Measurements from ENCODE around the gene PGAP2.

PGAP2 gene

GRCh38 chr11:3831378-3832239 is 23.2 kb downstream of the PGAP2 start:
- TF ChIP-seq CTCF (IDR thresholded peaks at IDR 0.05): no peak
- no peaks in the 10 kb centered on the region for H3K27me3 ChIP-seq
- peak overlapping the region; percentile 93 to 99 for H3K4me3 ChIP-seq (ENCODE audit: low read depth in 1 of 2, low read length in 1 of 2)
- H3K4me1 ChIP-seq (ENCODE audit: control insufficient read depth in 1 of 2, insufficient read depth in 1 of 2, low read depth in 1 of 2, low read length in 1 of 2): peaks cover 94 to 97% of the 10 kb centered on the region in 2 experiments
- no peaks in the 10 kb centered on the region for H3K9me3 ChIP-seq
- peaks cover 68% of the 10 kb centered on the region for H3K36me3 ChIP-seq
- peak overlapping the region; percentile 98 for H3K27ac ChIP-seq

DNA sequence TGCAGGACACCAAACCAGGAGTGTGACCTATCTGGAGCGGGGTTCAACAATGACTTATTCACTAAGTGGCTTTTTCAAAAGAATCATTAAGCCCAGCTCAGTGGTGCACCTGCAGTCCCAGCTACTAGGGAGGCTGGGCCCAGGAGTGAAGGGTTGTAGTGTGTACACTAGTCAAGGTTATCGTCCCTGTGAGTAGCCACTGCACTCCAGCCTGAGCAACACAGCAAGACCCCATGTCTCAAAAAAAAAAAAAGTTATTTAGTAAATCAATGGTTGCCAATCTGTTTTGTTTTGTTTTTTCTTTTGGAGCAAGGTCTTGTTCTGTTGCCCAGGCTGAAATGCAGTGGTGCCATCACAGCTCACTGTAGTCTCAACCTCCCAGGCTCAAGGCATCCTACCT is 24.5 kb downstream of the PGAP2 start:
- peaks cover 56% of the 10 kb centered on the region for H3K36me3 ChIP-seq
- H3K4me1 ChIP-seq (ENCODE audit: control insufficient read depth in 1 of 2, insufficient read depth in 1 of 2, low read depth in 1 of 2, low read length in 1 of 2): peaks cover 91 to 96% of the 10 kb centered on the region in 2 experiments
- H3K4me3 ChIP-seq (ENCODE audit: low read depth in 1 of 2, low read length in 1 of 2): peak overlapping the region; percentile 93 to 99
- no peaks in the 10 kb centered on the region for H3K9me3 ChIP-seq
- H3K27ac ChIP-seq: peak overlapping the region; percentile 98
- TF ChIP-seq CTCF (IDR thresholded peaks at IDR 0.05): no peak
- H3K27me3 ChIP-seq: no peaks in the 10 kb centered on the region

DNA sequence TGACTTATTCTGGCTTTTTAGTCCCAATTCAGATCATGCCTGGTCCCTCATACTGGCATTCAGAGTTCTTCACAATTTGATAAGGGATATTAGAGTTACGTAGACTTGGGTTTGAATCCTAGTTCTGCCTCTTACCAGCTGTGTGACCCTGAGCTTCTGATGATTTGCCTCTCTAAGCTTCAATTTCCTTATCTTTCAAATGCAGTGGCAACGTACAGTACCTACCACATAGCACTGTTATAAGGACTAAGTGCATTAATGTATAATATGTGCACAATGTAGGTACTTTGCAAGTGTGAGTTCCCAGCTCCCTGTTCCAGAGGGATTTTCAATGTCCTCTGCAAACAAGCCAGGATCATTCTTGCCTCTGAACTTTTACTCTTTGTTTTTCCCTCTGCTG is 25.1 kb downstream of the PGAP2 start:
- H3K9me3 ChIP-seq: no peaks in the 10 kb centered on the region
- H3K36me3 ChIP-seq: peaks cover 50% of the 10 kb centered on the region
- peak overlapping the region; percentile 93 to 99 for H3K4me3 ChIP-seq (ENCODE audit: low read depth in 1 of 2, low read length in 1 of 2)
- no peak for TF ChIP-seq CTCF (IDR thresholded peaks at IDR 0.05)
- no peaks in the 10 kb centered on the region for H3K27me3 ChIP-seq
- peaks cover 91 to 96% of the 10 kb centered on the region in 2 experiments for H3K4me1 ChIP-seq (ENCODE audit: control insufficient read depth in 1 of 2, insufficient read depth in 1 of 2, low read depth in 1 of 2, low read length in 1 of 2)
- H3K27ac ChIP-seq: peak overlapping the region; percentile 98

GRCh38 chr11:3834349-3834663 is 25.9 kb downstream of the PGAP2 start:
- no peak for TF ChIP-seq CTCF (IDR thresholded peaks at IDR 0.05)
- H3K4me1 ChIP-seq (ENCODE audit: control insufficient read depth in 1 of 2, insufficient read depth in 1 of 2, low read depth in 1 of 2, low read length in 1 of 2): peaks cover 85 to 97% of the 10 kb centered on the region in 2 experiments
- H3K27me3 ChIP-seq: no peaks in the 10 kb centered on the region
- peak overlapping the region; percentile 93 to 99 for H3K4me3 ChIP-seq (ENCODE audit: low read depth in 1 of 2, low read length in 1 of 2)
- H3K9me3 ChIP-seq: no peaks in the 10 kb centered on the region
- H3K36me3 ChIP-seq: peaks cover 43% of the 10 kb centered on the region
- H3K27ac ChIP-seq: peak overlapping the region; percentile 98

DNA sequence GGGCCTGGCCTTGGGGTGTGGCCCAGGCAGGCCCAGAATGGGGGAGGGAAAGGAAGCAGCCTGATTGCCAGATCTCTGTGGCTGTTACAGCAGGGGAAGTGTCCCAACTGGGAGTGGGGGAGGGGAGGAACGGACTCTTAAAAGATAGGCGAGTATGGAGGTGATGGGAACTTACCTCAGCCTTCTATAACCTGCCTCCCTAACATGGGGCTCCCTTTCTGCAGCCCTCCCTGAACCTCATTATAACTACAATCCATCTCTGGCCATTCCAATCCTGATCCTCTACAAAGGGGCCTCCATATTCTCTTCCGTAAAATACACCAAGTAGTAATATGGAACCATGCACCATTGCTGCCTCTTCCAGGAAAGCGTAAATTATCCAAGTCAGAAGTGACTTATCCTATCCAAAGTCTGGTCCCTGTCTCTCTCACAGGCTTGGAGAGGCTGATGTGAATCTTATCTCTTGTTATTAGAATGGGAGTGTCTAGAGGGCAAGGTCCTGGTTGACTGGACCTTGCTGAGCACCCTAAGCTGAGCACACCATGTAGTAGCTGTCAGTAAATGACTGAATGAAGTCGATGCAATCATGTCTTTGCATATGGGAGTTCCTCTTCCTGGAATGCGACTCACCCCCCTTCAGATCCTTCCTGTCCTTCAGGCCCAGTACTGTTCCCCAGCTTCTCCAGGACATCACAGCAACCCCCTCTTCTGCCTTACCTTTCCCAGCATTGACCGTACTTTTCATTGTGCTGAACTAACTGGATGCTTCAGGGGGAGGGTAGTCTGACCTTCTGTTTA is 26.5 kb downstream of the PGAP2 start:
- peaks cover 80 to 92% of the 10 kb centered on the region in 2 experiments for H3K4me1 ChIP-seq (ENCODE audit: control insufficient read depth in 1 of 2, insufficient read depth in 1 of 2, low read depth in 1 of 2, low read length in 1 of 2)
- H3K9me3 ChIP-seq: no peaks in the 10 kb centered on the region
- peak; percentile 37 for TF ChIP-seq CTCF (IDR thresholded peaks at IDR 0.05)
- H3K4me3 ChIP-seq (ENCODE audit: low read depth in 1 of 2, low read length in 1 of 2): peak overlapping the region; percentile 93 to 99
- H3K27ac ChIP-seq: peak overlapping the region; percentile 98
- peaks cover 38% of the 10 kb centered on the region for H3K36me3 ChIP-seq
- no peaks in the 10 kb centered on the region for H3K27me3 ChIP-seq

Data from neutrophil (primary cell).